AG10803 (cell line): ENCODE data around the gene NHS.

Experiments used
- DNase-seq: peaks from one replicate; pipeline ENCODE4 v3.0.0; 2010; ENCODE audit warnings: low read depth
- H3K4me3 ChIP-seq: 2 replicates; pipeline ENCODE4 v1.5.1; 2011; ENCODE audit warnings: mild to moderate bottlenecking, low read length, control low read depth
- CTCF ChIP-seq: conservative IDR thresholded peaks from 2 replicates; pipeline ENCODE4 v1.5.1; 2011; ENCODE audit warnings: mild to moderate bottlenecking, low read length, control low read depth, inconsistent platforms

NHS gene

DNA sequence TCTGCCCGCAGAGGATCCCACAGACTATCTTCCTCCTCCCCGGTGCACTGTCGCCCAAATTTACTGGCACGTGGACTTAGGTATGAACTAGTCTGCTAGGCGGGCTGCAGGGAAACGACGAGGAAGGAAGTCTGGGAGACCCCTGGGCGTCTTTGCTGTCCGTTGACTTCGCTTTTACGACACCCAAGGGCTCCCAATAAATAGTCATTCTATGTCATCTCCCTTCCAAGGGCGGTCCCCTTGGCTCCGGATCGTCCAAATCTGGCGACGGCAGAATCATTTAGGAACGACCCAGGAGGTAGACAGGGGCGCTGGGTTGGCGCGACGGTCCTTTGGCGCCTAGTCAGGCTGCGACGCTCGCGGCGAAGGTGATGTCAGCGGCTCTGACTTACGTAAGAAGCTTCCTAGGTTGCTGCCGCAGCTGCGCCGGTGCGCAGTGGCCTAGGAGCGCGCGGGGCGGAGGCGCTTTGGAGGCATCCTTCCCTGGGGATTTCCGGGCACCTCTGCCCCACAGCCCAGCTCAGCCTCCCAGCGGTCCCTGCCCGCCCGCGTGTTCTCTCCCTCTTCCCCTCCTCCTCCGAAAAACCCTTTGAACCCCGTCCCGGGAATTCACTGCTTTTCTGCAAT, 2.2 kb downstream of the NHS start:
- H3K4me3 ChIP-seq = peak overlapping the region; percentile 74

GRCh38 chrX:17377795-17378194, 2.8 kb downstream of the NHS start:
- DNase-seq = no peak
- TF ChIP-seq CTCF = no peak

More for the DNA sequence above, 2.2 kb downstream of the NHS start:
- peak; percentile 50 for DNase-seq
- TF ChIP-seq CTCF = no peak

GRCh38 chrX:17380221-17380620, 5.2 kb downstream of the NHS start:
- DNase-seq = no peak
- no peak overlapping the region for H3K4me3 ChIP-seq
- TF ChIP-seq CTCF = no peak

More at GRCh38 chrX:17377795-17378194, 2.8 kb downstream of the NHS start:
- peak overlapping the region; percentile 74 for H3K4me3 ChIP-seq

DNA sequence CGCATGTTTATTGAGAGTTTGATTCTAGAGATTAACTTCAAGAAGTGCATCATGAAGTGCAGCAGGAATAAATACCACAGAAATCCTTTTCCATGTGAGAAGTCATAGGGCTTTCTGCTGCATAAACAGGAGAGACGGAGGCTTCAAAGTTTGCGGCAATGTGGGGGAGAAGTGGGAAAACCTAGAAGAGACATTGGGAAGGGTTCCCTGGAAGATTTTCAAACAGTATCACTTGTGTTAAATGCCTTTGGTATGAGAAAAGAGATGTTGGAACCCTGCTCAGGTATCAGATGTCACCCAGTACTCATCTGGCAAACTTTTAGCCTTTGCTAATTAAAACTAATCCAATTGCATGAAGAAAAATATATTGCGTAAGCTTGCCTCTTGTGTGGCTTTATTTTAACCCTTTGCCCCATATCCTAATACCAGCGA, 15.4 kb downstream of the NHS start:
- DNase-seq = no peak
- TF ChIP-seq CTCF = no peak
- no peak overlapping the region for H3K4me3 ChIP-seq

DNA sequence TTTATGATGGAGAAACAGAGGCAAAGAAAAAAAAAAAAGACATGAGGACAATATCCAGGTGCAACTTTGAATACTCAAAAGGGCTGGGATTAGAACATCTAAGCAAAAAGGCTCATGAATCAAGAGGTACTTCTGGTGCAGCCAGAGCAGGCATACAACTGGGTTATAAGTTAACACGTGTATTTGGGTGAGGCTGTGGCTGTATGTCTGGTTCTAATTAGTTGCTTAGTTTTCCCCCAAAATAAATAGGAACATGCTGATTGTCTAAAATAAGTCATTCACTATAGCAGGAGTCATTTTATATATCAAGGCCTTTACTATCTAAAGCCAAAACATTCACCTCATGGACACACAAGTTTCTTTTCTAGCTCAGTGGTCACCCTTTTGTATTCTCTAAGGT, 20.2 kb downstream of the NHS start:
- TF ChIP-seq CTCF = no peak
- DNase-seq = peak; percentile 55
- no peak overlapping the region for H3K4me3 ChIP-seq

- no peak for TF ChIP-seq CTCF
- DNase-seq = peak; percentile 48
- no peak overlapping the region for H3K4me3 ChIP-seq
Observed at GRCh38 chrX:17397074-17397473, 22.1 kb downstream of the NHS start.

DNA sequence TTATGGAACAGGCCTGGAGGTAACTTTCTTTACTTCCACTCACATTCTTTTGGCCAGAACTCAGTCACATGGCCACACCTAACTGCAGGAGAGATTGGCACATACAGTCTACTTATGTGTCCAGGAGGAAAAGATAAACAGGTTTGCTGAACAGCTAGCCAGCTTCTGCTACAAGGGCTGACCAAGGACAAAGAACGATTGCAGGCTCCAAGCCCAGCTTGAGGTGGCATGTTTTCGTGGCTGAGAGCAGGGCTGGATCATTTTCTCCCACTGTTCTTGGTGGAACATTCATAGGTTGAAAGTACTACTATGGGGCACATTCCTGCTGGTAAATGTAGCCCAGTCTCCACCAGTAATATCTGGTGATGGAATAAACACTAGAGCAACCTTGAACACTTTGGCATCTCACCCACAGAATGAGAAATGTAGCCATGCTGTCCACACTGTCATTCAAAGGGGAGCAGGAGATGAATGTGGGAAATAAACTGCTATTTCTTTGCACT, 28.2 kb downstream of the NHS start:
- no peak overlapping the region for H3K4me3 ChIP-seq
- TF ChIP-seq CTCF = no peak
- no peak for DNase-seq
